Mesothelial cell of epicardium (in vitro differentiated cells): Measurements from ENCODE around the gene ANKRD44. TPM values are rescaled to one million over a fixed set of nuclear protein-coding genes. Genes with fewer than 3 reads are reported as not detected.

Source experiments
- DNase-seq, 2 experiments: peaks; one replicate each; pipeline ENCODE4 v3.0.0; 2021; ENCODE audit warnings: low spot score in 2 of 2; ENCODE audit not compliant: unreplicated experiment in 2 of 2
- H3K27ac Mint-ChIP-seq: 2 replicates; pipeline ENCODE4 v1.8.0; 2021; ENCODE audit warnings: mixed read lengths
- H3K27me3 Mint-ChIP-seq: 2 replicates; pipeline ENCODE4 v1.8.0; 2021; ENCODE audit warnings: low read depth, mixed read lengths
- H3K36me3 Mint-ChIP-seq: 2 replicates; pipeline ENCODE4 v1.8.0; 2021; ENCODE audit warnings: mixed read lengths
- H3K4me1 Mint-ChIP-seq: 2 replicates; pipeline ENCODE4 v1.8.0; 2021; ENCODE audit warnings: mixed read lengths
- H3K4me3 Mint-ChIP-seq: 2 replicates; pipeline ENCODE4 v1.8.0; 2021; ENCODE audit warnings: mild to moderate bottlenecking, moderate library complexity, mixed read lengths
- H3K9me3 Mint-ChIP-seq: 2 replicates; pipeline ENCODE4 v1.8.0; 2021; ENCODE audit warnings: mixed read lengths
- total RNA-seq: library from RNA; stranded (reverse); gene quantifications from 3 replicates; pipeline ENCODE4 v1.2.1, GENCODE V29; 2021
- TF ChIP-seq, protein P1 (sequence below): fragments of 200-600 bp; sonication (generic); IDR thresholded peaks from one replicate; pipeline ENCODE4 v1.5.0; 2021; ENCODE audit warnings: antibody characterized with exemption; ENCODE audit not compliant: unreplicated experiment

Gene ANKRD44
- total RNA-seq, 1 donor from 2014 or later: 10.4 TPM

DNA sequence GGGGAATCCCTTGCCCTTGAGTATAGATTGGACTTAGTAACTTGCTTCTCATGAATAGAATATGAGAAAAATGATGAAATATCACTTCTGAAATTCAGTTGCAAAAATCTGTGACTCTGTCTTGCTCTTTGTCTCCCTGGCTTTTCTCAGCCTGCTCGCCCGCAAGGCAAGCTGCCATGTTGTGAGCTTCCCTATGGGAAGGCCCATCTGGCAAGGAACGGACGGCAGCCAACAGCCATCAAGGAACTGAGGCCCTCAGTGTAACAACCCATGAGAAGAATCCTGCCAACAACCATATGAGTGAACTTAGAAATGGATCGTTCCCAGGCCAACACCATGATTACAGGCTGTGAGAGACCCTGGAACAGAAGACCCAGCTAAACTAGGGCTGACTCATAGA lies 325.7 kb downstream of the ANKRD44 start:
- no peaks in the 10 kb centered on the region for H3K27me3 Mint-ChIP-seq
- TF ChIP-seq, protein P1, sequence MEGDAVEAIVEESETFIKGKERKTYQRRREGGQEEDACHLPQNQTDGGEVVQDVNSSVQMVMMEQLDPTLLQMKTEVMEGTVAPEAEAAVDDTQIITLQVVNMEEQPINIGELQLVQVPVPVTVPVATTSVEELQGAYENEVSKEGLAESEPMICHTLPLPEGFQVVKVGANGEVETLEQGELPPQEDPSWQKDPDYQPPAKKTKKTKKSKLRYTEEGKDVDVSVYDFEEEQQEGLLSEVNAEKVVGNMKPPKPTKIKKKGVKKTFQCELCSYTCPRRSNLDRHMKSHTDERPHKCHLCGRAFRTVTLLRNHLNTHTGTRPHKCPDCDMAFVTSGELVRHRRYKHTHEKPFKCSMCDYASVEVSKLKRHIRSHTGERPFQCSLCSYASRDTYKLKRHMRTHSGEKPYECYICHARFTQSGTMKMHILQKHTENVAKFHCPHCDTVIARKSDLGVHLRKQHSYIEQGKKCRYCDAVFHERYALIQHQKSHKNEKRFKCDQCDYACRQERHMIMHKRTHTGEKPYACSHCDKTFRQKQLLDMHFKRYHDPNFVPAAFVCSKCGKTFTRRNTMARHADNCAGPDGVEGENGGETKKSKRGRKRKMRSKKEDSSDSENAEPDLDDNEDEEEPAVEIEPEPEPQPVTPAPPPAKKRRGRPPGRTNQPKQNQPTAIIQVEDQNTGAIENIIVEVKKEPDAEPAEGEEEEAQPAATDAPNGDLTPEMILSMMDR: no peak
- H3K27ac Mint-ChIP-seq: no peak overlapping the region
- peaks cover 4% of the 10 kb centered on the region for H3K9me3 Mint-ChIP-seq
- peaks cover 24% of the 10 kb centered on the region for H3K4me1 Mint-ChIP-seq
- no peak overlapping the region for H3K4me3 Mint-ChIP-seq
- DNase-seq: no peak
- H3K36me3 Mint-ChIP-seq: no peaks in the 10 kb centered on the region

DNA sequence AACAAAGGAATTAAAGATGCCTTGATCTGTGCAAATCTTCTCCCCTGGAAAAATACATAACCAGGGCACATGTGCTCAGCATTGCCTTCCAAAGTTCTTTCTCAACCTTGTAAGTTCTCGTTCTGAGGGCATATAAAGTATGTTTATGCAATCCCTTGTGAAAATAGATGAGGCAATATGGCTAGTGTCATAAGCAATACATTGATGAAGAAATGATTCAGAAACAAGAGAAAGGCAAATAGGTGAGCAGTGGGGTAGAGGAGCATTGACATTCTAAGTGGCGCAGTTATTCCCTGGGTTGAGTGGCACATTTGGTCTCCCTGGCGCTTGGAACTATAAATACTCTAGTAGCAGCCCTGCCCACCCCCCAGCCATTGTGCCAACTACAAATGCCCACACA lies 326.6 kb downstream of the ANKRD44 start:
- H3K27ac Mint-ChIP-seq: no peak overlapping the region
- no peaks in the 10 kb centered on the region for H3K36me3 Mint-ChIP-seq
- H3K27me3 Mint-ChIP-seq: no peaks in the 10 kb centered on the region
- H3K4me1 Mint-ChIP-seq: peaks cover 24% of the 10 kb centered on the region
- TF ChIP-seq, protein P1: no peak
- no peak for DNase-seq
- H3K4me3 Mint-ChIP-seq: no peak overlapping the region
- H3K9me3 Mint-ChIP-seq: peaks cover 4% of the 10 kb centered on the region

DNA sequence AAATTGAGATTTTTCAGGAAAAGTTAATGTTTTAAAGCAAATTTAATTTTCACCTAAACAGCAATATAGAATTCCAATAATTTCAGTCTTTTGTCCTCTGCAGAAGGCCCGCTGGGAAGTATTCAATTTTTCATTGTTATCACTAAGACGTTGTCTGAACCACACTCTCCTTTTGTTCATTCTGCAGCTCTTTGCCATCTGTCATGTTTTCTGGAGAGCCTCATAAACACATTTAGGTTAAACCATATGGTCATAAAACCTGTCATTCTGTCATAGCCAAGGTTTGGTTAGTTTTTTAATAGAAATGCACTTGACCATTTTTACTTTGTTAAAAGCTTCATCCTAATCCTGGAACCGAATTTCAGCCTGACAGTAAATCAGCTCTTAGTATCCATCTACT lies 330.1 kb downstream of the ANKRD44 start:
- H3K9me3 Mint-ChIP-seq: peaks cover 15% of the 10 kb centered on the region
- H3K36me3 Mint-ChIP-seq: no peaks in the 10 kb centered on the region
- no peak for DNase-seq
- H3K27me3 Mint-ChIP-seq: peaks cover 2% of the 10 kb centered on the region
- H3K4me3 Mint-ChIP-seq: no peak overlapping the region
- H3K4me1 Mint-ChIP-seq: peaks cover 3% of the 10 kb centered on the region
- no peak overlapping the region for H3K27ac Mint-ChIP-seq
- TF ChIP-seq, protein P1: no peak

DNA sequence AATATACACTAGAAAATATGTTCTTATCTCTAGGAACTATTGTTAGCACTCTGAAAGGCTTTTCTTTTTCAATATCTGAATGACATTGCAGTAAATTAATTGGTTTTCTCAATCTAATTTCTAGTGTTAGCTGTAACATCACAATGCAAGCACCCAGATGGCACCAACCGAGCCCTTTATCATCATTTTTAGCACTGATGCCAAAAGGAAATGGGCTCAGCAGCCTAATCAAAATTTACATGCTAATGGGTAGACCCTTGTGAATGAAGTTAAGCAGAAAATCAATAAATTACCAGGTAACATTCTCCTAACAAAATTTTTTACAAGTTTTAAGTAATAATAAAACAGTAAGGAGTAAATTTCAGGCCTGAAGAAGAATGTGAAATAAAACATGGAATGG lies 330.6 kb downstream of the ANKRD44 start:
- Mint-ChIP-seq H3K36me3 (no peaks in the 10 kb centered on the region), H3K27me3 (peaks cover 2% of the 10 kb centered on the region), H3K4me1 (peaks cover 3% of the 10 kb centered on the region), H3K4me3 (no peak overlapping the region), H3K27ac (no peak overlapping the region), H3K9me3 (peaks cover 15% of the 10 kb centered on the region)
- TF ChIP-seq, protein P1: no peak
- no peak for DNase-seq

DNA sequence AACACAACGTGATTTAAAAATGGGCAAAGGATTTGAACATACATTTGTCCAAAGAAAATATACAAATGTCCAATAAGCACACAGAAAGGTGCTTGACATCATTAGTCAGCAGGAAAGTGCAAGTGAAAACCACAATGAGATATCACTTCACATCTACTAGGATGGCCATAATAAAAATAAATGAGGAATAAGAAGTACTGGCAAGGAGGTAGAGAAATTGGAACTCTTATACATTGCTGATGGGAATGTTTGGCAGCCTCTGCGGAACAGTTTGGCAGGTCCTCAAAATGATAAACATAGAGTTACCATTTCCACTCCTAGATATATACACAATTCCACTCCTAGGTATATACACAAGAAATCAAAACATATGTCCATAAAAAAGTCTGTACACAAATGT lies 333.1 kb downstream of the ANKRD44 start:
- DNase-seq: no peak
- Mint-ChIP-seq H3K27me3 (peaks cover 2% of the 10 kb centered on the region), H3K4me1 (peaks cover 3% of the 10 kb centered on the region), H3K4me3 (no peak overlapping the region), H3K36me3 (no peaks in the 10 kb centered on the region), H3K27ac (no peak overlapping the region), H3K9me3 (peaks cover 13% of the 10 kb centered on the region)
- TF ChIP-seq, protein P1: no peak

DNA sequence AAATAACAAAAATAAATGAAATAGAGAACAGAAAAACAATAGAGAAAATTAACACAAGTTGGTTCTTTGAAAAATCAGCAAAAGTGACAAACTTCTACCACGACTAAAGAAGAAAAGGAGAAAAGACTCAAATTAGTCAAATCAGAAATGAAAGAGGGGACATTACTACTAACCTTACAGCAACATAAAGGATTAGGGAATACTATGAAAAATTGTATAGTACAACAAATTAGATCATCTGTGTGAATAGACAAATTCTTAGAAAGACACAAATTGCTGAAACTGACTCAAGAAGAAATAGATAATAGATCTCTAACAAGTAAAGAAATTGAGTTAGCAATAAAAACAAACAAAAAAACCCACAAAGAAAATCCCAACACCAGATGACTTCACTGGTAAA lies 335.6 kb downstream of the ANKRD44 start:
- no peaks in the 10 kb centered on the region for H3K4me1 Mint-ChIP-seq
- TF ChIP-seq, protein P1: no peak
- H3K36me3 Mint-ChIP-seq: no peaks in the 10 kb centered on the region
- H3K9me3 Mint-ChIP-seq: peaks cover 11% of the 10 kb centered on the region
- no peak overlapping the region for H3K4me3 Mint-ChIP-seq
- H3K27me3 Mint-ChIP-seq: peaks cover 2% of the 10 kb centered on the region
- H3K27ac Mint-ChIP-seq: no peak overlapping the region
- DNase-seq: no peak
